OCI-LY7 (cell line): Measurements from ENCODE around the gene ZNF672. TPM values are rescaled to one million over a fixed set of nuclear protein-coding genes. Genes with fewer than 3 reads are reported as not detected.

Experiments
- BruUV-seq: library from RNA; stranded (reverse); fragments of 400-500 nt; replicated peaks from 2 replicates; lab custom pipeline; 2021; lab: Mats Ljungman, UMichigan
- CTCF ChIA-PET: fragments of 300-600 bp; sonication (Branson Sonifier 250); formaldehyde crosslinking; loops from one replicate; lab custom pipeline; 2022; ENCODE audit warnings: antibody characterized with exemption; ENCODE audit not compliant: unreplicated experiment; lab: Charles Lee
- POLR2A ChIA-PET: fragments of 300-600 bp; sonication (Branson Sonifier 250); formaldehyde crosslinking; loops from one replicate; lab custom pipeline; 2022; ENCODE audit warnings: antibody characterized with exemption; lab: Charles Lee
- DNase-seq: peaks from one replicate; pipeline ENCODE4 v3.0.0-alpha.2; 2015; ENCODE audit warnings: low spot score
- H2AFZ ChIP-seq: fragments of 200-600 bp; sonication (generic), shearing (Covaris generic); 2 replicates; pipeline ENCODE4 v1.6.1; 2014; ENCODE audit warnings: mild to moderate bottlenecking, antibody characterized with exemption, low read length, moderate library complexity
- H3K27ac ChIP-seq: fragments of 200-600 bp; sonication (generic); 2 replicates; pipeline ENCODE4 v1.5.1; 2014; ENCODE audit warnings: mixed run types, low read depth, mild to moderate bottlenecking, moderate library complexity, low read length, inconsistent platforms; ENCODE audit not compliant: poor library complexity, severe bottlenecking
- H3K36me3 ChIP-seq: fragments of 200-600 bp; sonication (generic); 2 replicates; pipeline ENCODE4 v1.6.1; 2014; ENCODE audit warnings: mild to moderate bottlenecking, antibody characterized with exemption, low read length, moderate library complexity, mixed read lengths; ENCODE audit not compliant: insufficient read depth
- H3K4me1 ChIP-seq: fragments of 200-600 bp; sonication (generic); 2 replicates; pipeline ENCODE4 v1.5.1; 2014; ENCODE audit warnings: mild to moderate bottlenecking, low read length; ENCODE audit not compliant: insufficient read depth, poor library complexity, severe bottlenecking
- H3K4me2 ChIP-seq: fragments of 200-600 bp; sonication (generic); 2 replicates; pipeline ENCODE4 v1.6.1; 2014; ENCODE audit warnings: mild to moderate bottlenecking, low read length
- H3K4me3 ChIP-seq: fragments of 200-600 bp; sonication (generic); 2 replicates; pipeline ENCODE4 v1.5.1; 2014; ENCODE audit warnings: mild to moderate bottlenecking, low read depth, low read length; ENCODE audit not compliant: poor library complexity, severe bottlenecking
- H3K79me2 ChIP-seq: fragments of 200-600 bp; sonication (generic); 2 replicates; pipeline ENCODE4 v1.6.1; 2016; ENCODE audit warnings: low read depth, mild to moderate bottlenecking, low read length, moderate library complexity, mixed read lengths; ENCODE audit not compliant: insufficient read depth
- H3K9me2 ChIP-seq: fragments of 200-600 bp; sonication (generic); 2 replicates; pipeline ENCODE4 v1.6.1; 2016; ENCODE audit warnings: mild to moderate bottlenecking, low read length, mixed read lengths; ENCODE audit not compliant: insufficient read depth
- H3K9me3 ChIP-seq: fragments of 200-600 bp; sonication (generic); 2 replicates; pipeline ENCODE4 v1.6.1; 2014; ENCODE audit warnings: mild to moderate bottlenecking, mixed run types, low read length, mixed read lengths
- H4K20me1 ChIP-seq: fragments of 200-600 bp; sonication (generic); 2 replicates; pipeline ENCODE4 v1.6.1; 2014; ENCODE audit warnings: mild to moderate bottlenecking, antibody characterized with exemption, low read length, moderate library complexity, mixed read lengths; ENCODE audit not compliant: insufficient read depth
- CTCF ChIP-seq: fragments of 200-600 bp; sonication (generic); conservative IDR thresholded peaks from 2 replicates; pipeline ENCODE4 v1.5.1; 2014; ENCODE audit warnings: mild to moderate bottlenecking, antibody characterized with exemption, low read length, moderate library complexity, mixed read lengths
- EZH2phosphoT487 ChIP-seq: fragments of 200-600 bp; sonication (generic); IDR thresholded peaks from 2 replicates; pipeline ENCODE4 v1.6.1; 2018; ENCODE audit warnings: low read depth, borderline replicate concordance, mild to moderate bottlenecking, mixed run types, antibody characterized with exemption, low read length, moderate library complexity, mixed read lengths
- intact Hi-C: fragments of 100-400 bp; cut with micrococcal nuclease; formaldehyde crosslinking; loops from one replicate; pipeline ENCODE4 v1.10.0; 2022; ENCODE audit not compliant: unreplicated experiment
- total RNA-seq, 2 experiments: library from RNA; depleted of rRNA in 1 of 2; stranded (reverse); fragments of >200 nt in 1 of 2; shearing (Covaris generic) in 1 of 2; gene quantifications; 2 replicates each; pipeline ENCODE4 v1.2.3, GENCODE V29; 2014 to 2022

ZNF672 gene
- total RNA-seq, 2 experiments from 2014 or later, result 52.7 to 56.1 TPM

- H3K9me3 ChIP-seq, result no peaks in the 10 kb centered on the region
- no peaks in the 10 kb centered on the region for H4K20me1 ChIP-seq
- peak overlapping the region; percentile 64 for H3K4me2 ChIP-seq
- no peaks in the 10 kb centered on the region for H3K36me3 ChIP-seq
- H3K4me1 ChIP-seq, result peaks cover 25% of the 10 kb centered on the region
- CTCF ChIA-PET, result interaction anchor here (0.6 to 2.3 kb wide), 4 partner anchors 15 to 185 kb away, joined by 3 to 15 read pairs (median 3); no protein-coding TSS in a partner anchor
- H3K9me2 ChIP-seq, result no peaks in the 10 kb centered on the region
- H3K79me2 ChIP-seq, result no peaks in the 10 kb centered on the region
- DNase-seq, result peak; percentile 89
- BruUV-seq, result no TSS peak
- intact Hi-C loops, result loop anchor here (2.0 to 5.0 kb wide), 2 partner anchors 108 to 563 kb away; no protein-coding TSS in a partner anchor
- peak overlapping the region; percentile 72 for H3K27ac ChIP-seq
- TF ChIP-seq EZH2phosphoT487, result no peak
- TF ChIP-seq CTCF, result no peak; the same call in 1 of the 2 replicates
- H3K4me3 ChIP-seq, result peak overlapping the region; percentile 22
- POLR2A ChIA-PET, result interaction anchor here (0.6 to 2.7 kb wide), 17 partner anchors 10 to 191 kb away, joined by 3 to 17 read pairs (median 5); partner anchors contain the start of genes SH3BP5L and ZNF672
- peak overlapping the region; percentile 75 for H2AFZ ChIP-seq
Measured at GRCh38 chr1:248804771-248805681, 33.0 kb upstream of the ZNF672 start.

- intact Hi-C loops, result loop anchor here (2.0 to 5.0 kb wide), 3 partner anchors 103 to 564 kb away; partner anchors contain the start of gene OR14I1
- Histone ChIP-seq H3K9me3 (no peaks in the 10 kb centered on the region), H3K9me2 (no peaks in the 10 kb centered on the region), H3K36me3 (no peaks in the 10 kb centered on the region), H3K27ac (peak overlapping the region; percentile 72), H3K79me2 (no peaks in the 10 kb centered on the region), H3K4me3 (no peak overlapping the region), H4K20me1 (no peaks in the 10 kb centered on the region), H3K4me1 (peaks cover 25% of the 10 kb centered on the region), H3K4me2 (peak overlapping the region; percentile 64), H2AFZ (peak overlapping the region; percentile 75; the same call in 1 of the 2 replicates)
- BruUV-seq, result no TSS peak
- POLR2A ChIA-PET, result interaction anchor here (0.6 to 2.7 kb wide), 11 partner anchors 11 to 192 kb away, joined by 3 to 17 read pairs (median 8); partner anchors contain the start of genes SH3BP5L and ZNF672
- DNase-seq, result peak; percentile 8
- TF ChIP-seq EZH2phosphoT487 (no peak), CTCF (no peak)
- CTCF ChIA-PET, result interaction anchor here (0.6 to 2.3 kb wide), 3 partner anchors 101 to 1495 kb away, joined by 3 to 15 read pairs (median 4); no protein-coding TSS in a partner anchor
Measured at GRCh38 chr1:248805876-248806275, 32.1 kb upstream of the ZNF672 start.
